GM18868 (cell line): ENCODE data around the gene SP140L.
"Not testable (repeated sequence)": the region's sequence is repeated elsewhere in the genome, so short reads cannot be mapped to it uniquely, and the experiment has no call there.

Experiments used
- ATAC-seq: cut with Tn5 transposase; IDR thresholded peaks from one replicate; pipeline ENCODE4 v1.9.1; 2021; ENCODE audit warnings: mild to moderate bottlenecking, moderate library complexity; ENCODE audit not compliant: unreplicated experiment

Gene SP140L

GRCh38 chr2:230326453-230327417 lies at the start of gene SP140L:
Gene SP140L, plus strand, starts transcription at chr2:230327193. Its CDS starts 77 bp downstream, at chr2:230327270.
- ATAC-seq: peak; percentile 93

GRCh38 chr2:230282936-230283335 lies 44.1 kb upstream of the SP140L start:
- no peak for ATAC-seq

GRCh38 chr2:230286048-230286447 lies 40.9 kb upstream of the SP140L start:
- ATAC-seq: no peak

- ATAC-seq: not testable (repeated sequence)
Measured at GRCh38 chr2:230289311-230289710, 37.7 kb upstream of the SP140L start.

GRCh38 chr2:230295192-230295591 lies 31.8 kb upstream of the SP140L start:
- ATAC-seq: no peak

- ATAC-seq: no peak
Measured at GRCh38 chr2:230296917-230297316, 30.1 kb upstream of the SP140L start.

- no peak for ATAC-seq
Measured at GRCh38 chr2:230299618-230300017, 27.4 kb upstream of the SP140L start.

- ATAC-seq: no peak
Measured at GRCh38 chr2:230305416-230306275, 21.3 kb upstream of the SP140L start.

GRCh38 chr2:230306474-230306873 lies 20.5 kb upstream of the SP140L start:
- ATAC-seq: no peak

- ATAC-seq: no peak
Measured at GRCh38 chr2:230307485-230307884, 19.5 kb upstream of the SP140L start.

- ATAC-seq: no peak
Measured at GRCh38 chr2:230308402-230309000, 18.5 kb upstream of the SP140L start.

GRCh38 chr2:230310792-230311191 lies 16.2 kb upstream of the SP140L start:
- not testable (repeated sequence) for ATAC-seq

GRCh38 chr2:230311634-230312033 lies 15.4 kb upstream of the SP140L start:
- ATAC-seq: not testable (repeated sequence)

- no peak for ATAC-seq
Measured at GRCh38 chr2:230312638-230313037, 14.4 kb upstream of the SP140L start.

- ATAC-seq: no peak
Measured at GRCh38 chr2:230317366-230317765, 9.6 kb upstream of the SP140L start.

GRCh38 chr2:230318190-230319121 lies 8.5 kb upstream of the SP140L start:
- ATAC-seq: peak; percentile 41

- ATAC-seq: peak; percentile 88
Measured at GRCh38 chr2:230319211-230319862, 7.7 kb upstream of the SP140L start.

- no peak for ATAC-seq
Measured at GRCh38 chr2:230321031-230321430, 6.0 kb upstream of the SP140L start.

GRCh38 chr2:230322561-230323384 lies 4.2 kb upstream of the SP140L start:
- ATAC-seq: no peak
